ENCODE results near the gene NUMB.

The NUMB gene

GRCh38 chr14:73232984-73233383 is 225.4 kb downstream of the NUMB start:
- no peak for DNase-seq (ENCODE audit: low read depth in 2 of 2)

- DNase-seq (ENCODE audit: low read depth in 2 of 2), result no peak
Measured at GRCh38 chr14:73231981-73232851, 226.1 kb downstream of the NUMB start.

GRCh38 chr14:73230051-73230450 is 228.3 kb downstream of the NUMB start:
- DNase-seq (ENCODE audit: low read depth in 2 of 2), result no peak

- no peak for DNase-seq (ENCODE audit: low read depth in 2 of 2)
Measured at GRCh38 chr14:73227812-73228781, 230.2 kb downstream of the NUMB start.

- no peak for DNase-seq (ENCODE audit: low read depth in 2 of 2)
Measured at GRCh38 chr14:73225496-73225895, 232.8 kb downstream of the NUMB start.
